Effector memory CD4-positive, alpha-beta T cell (primary cell): Measurements from ENCODE around the gene UBE2B.
"Not testable (repeated sequence)": the region's sequence is repeated elsewhere in the genome, so short reads cannot be mapped to it uniquely, and the experiment has no call there.

Experiments
- DNase-seq, 3 donors: peaks; one replicate each; pipeline ENCODE4 v3.0.0-alpha.2; 2020
- H3K27ac ChIP-seq: 2 replicates; pipeline ENCODE4 v1.7.0; 2013; ENCODE audit warnings: mild to moderate bottlenecking, low read length, moderate library complexity; ENCODE audit not compliant: insufficient read depth, poor library complexity, severe bottlenecking
- H3K27me3 ChIP-seq: replicated peaks from 2 replicates; pipeline ENCODE4 v1.7.0; 2013; ENCODE audit warnings: mild to moderate bottlenecking, low read length; ENCODE audit not compliant: insufficient read depth, control insufficient read depth, poor library complexity, severe bottlenecking
- H3K36me3 ChIP-seq: 2 replicates; pipeline ENCODE4 v1.7.0; 2013; ENCODE audit warnings: mild to moderate bottlenecking, low read length, moderate library complexity; ENCODE audit not compliant: control insufficient read depth, insufficient read depth
- H3K4me1 ChIP-seq: 2 replicates; pipeline ENCODE4 v1.7.0; 2013; ENCODE audit warnings: low read length, mild to moderate bottlenecking; ENCODE audit not compliant: control insufficient read depth, insufficient read depth, poor library complexity, severe bottlenecking
- H3K4me3 ChIP-seq: 2 replicates; pipeline ENCODE4 v1.7.0; 2013; ENCODE audit warnings: low read length, low read depth, mild to moderate bottlenecking; ENCODE audit not compliant: insufficient read depth, poor library complexity, severe bottlenecking
- H3K9me3 ChIP-seq: 2 replicates; pipeline ENCODE4 v1.7.0; 2013; ENCODE audit warnings: mild to moderate bottlenecking, low read length, moderate library complexity; ENCODE audit not compliant: control insufficient read depth

The UBE2B gene

DNA sequence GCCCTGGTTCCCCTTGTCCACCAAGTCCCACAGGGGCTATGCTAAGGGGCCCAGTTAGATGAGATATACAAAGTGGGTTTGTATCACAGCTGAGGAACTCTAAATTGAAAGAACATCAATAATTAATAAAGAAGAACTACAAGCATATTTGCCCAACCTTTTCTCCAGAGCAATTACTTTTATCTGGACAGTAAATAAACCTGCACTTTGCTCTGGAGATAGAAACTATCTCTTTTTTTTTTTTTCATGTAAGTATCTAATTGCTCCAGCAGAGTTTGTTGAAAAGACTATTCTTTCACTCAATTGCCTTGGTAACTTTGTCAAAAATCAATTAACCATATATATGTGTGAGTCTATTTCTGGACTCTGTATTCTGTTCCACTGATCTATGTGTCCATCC, 46.3 kb downstream of the UBE2B start:
- no peaks in the 10 kb centered on the region for H3K4me1 ChIP-seq
- no peaks in the 10 kb centered on the region for H3K9me3 ChIP-seq
- H3K27ac ChIP-seq: no peak overlapping the region
- H3K36me3 ChIP-seq: no peaks in the 10 kb centered on the region
- DNase-seq: no peak
- no peak overlapping the region for H3K4me3 ChIP-seq
- no peaks in the 10 kb centered on the region for H3K27me3 ChIP-seq

DNA sequence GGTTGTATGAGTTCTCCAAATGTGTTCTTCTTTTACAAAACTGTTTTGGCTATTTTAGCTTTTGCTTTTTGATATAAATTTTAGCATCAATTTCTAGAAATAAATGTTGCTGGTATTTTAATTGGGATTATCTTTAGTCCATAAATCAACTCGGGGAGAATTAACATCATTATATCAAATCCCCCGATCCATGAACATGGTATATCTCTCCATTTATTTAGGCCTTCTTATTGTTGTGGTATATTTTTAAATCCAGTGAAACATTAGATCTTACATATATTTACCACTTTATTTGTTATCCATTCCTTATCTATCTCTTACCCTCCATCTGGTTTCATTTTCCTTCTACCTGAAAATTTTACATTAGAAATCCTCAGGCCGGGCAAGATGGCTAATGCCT, 47.6 kb downstream of the UBE2B start:
- Histone ChIP-seq H3K27me3 (no peaks in the 10 kb centered on the region), H3K4me1 (no peaks in the 10 kb centered on the region), H3K9me3 (no peaks in the 10 kb centered on the region), H3K36me3 (no peaks in the 10 kb centered on the region), H3K27ac (no peak overlapping the region), H3K4me3 (no peak overlapping the region)
- no peak for DNase-seq

DNA sequence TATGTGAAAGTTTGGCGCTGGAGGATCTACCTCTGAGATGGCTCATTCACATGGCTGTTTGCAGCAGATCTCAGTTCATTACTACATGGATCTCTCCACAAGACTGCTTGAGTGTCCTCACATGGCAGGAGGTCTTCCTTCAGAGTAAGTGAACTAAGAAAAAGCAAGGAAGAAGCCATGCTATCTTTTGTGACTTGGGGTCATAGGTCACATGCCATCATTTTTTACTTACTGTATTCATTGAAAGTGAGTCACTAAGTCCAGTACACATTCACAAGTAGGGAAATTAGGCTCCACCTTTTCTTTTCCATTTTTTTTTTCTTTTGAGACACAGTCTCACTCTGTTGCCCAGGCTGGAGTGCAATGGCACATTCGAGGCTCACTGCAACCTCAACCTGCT, 49.0 kb downstream of the UBE2B start:
- H3K27me3 ChIP-seq: no peaks in the 10 kb centered on the region
- no peaks in the 10 kb centered on the region for H3K4me1 ChIP-seq
- DNase-seq: no peak
- no peaks in the 10 kb centered on the region for H3K36me3 ChIP-seq
- no peak overlapping the region for H3K4me3 ChIP-seq
- no peaks in the 10 kb centered on the region for H3K9me3 ChIP-seq
- no peak overlapping the region for H3K27ac ChIP-seq

DNA sequence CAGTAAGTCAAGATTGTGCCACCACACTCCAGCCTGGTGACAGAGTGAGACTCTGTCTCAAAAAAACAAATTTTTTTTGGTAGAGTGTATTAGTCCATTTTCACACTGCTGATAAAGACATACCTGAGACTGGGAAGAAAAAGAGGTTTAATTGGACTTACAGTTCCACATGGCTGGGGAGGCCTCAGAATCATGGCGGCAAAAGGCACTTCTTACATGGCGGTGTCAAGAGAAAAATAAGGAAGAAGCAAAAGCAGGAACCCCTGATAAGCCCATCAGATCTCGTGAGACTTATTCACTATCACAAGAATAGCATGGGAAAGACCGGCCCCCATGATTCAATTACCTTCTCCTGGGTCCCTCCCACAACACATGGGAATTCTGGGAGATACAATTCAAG, 49.7 kb downstream of the UBE2B start:
- not testable (repeated sequence) for H3K9me3 ChIP-seq, DNase-seq, H3K36me3 ChIP-seq

DNA sequence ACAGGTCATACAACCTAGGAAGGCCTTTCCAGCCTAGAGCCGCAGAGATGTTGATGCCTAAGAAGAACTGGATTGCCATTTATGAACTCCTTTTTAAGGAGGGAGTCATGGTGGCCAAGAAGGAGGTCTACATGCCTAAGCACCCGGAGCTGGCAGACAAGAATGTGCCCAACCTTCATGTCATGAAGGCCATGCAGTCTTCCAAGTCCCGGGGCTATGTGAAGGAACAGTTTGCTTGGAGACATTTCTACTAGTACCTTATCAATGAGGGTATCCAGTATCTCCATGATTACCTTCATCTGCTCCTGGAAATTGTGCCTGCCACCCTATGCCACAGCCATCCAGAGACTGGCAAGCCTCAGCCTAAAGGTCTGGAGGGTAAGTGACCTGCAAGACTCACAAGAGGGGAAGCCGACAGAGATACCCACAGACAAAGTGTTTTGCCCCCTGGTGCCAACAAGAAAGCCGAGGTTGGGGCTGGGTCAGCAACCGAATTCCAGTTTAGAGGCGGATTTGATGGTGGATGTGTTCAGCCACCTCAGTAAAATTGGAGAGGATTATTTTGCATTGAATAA, 51.5 kb downstream of the UBE2B start:
- H3K4me3 ChIP-seq: no peak overlapping the region
- no peaks in the 10 kb centered on the region for H3K4me1 ChIP-seq
- H3K27ac ChIP-seq: no peak overlapping the region
- H3K27me3 ChIP-seq: no peaks in the 10 kb centered on the region
- DNase-seq: no peak
- no peaks in the 10 kb centered on the region for H3K9me3 ChIP-seq
- H3K36me3 ChIP-seq: no peaks in the 10 kb centered on the region

More for the DNA sequence above, 49.7 kb downstream of the UBE2B start:
- not testable (repeated sequence) for H3K27ac ChIP-seq, H3K4me1 ChIP-seq, H3K27me3 ChIP-seq, H3K4me3 ChIP-seq

DNA sequence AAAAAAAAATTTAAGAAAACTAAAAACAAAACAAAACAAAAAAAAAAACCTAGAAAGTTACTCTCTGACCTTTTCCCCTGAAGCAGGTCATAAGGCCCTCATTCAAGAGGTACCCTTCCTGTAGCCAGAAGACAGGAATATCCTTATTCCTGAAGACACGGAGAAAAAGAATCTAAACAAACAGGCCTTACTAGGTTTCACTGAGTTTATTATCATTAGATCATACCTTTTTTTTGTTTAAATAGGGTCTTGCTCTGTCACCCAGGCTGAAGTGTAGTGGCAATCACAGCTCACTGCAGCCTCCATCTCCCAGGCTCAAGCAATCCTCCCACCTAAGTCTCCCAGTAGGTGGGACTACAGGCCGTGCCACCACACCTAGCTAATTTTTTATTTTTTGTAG, 52.0 kb downstream of the UBE2B start:
- no peak for DNase-seq
- Histone ChIP-seq H3K4me1 (no peaks in the 10 kb centered on the region), H3K4me3 (no peak overlapping the region), H3K27me3 (no peaks in the 10 kb centered on the region), H3K27ac (no peak overlapping the region), H3K9me3 (no peaks in the 10 kb centered on the region), H3K36me3 (no peaks in the 10 kb centered on the region)

DNA sequence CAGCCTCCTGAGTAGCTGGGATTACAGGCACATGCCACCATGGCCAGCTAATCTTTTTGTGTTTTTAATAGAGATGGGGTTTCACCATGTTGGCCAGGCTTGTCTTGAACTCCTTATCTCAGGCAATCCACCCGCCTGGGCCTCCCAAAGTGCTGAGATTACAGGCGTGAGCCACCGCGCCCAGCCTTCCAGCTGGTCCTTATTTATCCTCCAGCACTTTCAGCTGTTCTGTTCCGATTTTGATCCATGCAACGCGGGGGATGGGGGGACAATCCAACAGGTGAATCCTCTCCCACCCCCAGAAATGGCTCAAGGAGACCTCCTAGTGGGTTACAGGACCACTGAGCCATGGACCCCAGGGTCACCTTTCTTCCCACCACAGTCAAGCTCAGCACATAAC, 55.0 kb downstream of the UBE2B start:
- H3K4me1 ChIP-seq: no peaks in the 10 kb centered on the region
- H3K27ac ChIP-seq: no peak overlapping the region
- H3K27me3 ChIP-seq: no peaks in the 10 kb centered on the region
- H3K4me3 ChIP-seq: no peak overlapping the region
- H3K36me3 ChIP-seq: no peaks in the 10 kb centered on the region
- DNase-seq: no peak
- no peaks in the 10 kb centered on the region for H3K9me3 ChIP-seq

DNA sequence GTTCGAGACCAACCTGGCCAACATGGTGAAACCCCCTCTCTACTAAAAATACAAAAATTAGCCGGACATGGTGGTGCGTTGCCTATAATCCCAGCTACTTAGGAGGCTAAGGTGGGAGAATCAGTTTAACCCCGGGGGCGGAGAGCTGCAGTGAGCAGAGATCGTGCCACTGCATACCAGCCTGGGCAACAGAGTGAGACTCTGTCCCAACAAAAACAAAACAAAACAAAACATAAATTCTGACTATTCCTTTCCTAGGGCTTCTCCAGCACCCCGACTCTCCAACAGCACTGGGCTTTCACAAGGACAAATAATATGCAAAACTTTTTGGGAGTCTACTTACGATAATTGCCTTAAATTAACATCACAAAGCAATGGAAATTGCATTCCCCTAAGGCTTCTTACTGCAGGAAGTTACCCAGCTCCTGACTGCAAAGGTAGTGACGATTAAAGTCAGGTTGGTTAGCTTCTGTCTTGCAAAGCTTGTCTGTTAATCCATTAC, 56.2 kb downstream of the UBE2B start:
- Histone ChIP-seq H3K27ac (no peak overlapping the region), H3K4me3 (no peak overlapping the region), H3K4me1 (no peaks in the 10 kb centered on the region), H3K9me3 (no peaks in the 10 kb centered on the region), H3K27me3 (no peaks in the 10 kb centered on the region), H3K36me3 (no peaks in the 10 kb centered on the region)
- no peak for DNase-seq

DNA sequence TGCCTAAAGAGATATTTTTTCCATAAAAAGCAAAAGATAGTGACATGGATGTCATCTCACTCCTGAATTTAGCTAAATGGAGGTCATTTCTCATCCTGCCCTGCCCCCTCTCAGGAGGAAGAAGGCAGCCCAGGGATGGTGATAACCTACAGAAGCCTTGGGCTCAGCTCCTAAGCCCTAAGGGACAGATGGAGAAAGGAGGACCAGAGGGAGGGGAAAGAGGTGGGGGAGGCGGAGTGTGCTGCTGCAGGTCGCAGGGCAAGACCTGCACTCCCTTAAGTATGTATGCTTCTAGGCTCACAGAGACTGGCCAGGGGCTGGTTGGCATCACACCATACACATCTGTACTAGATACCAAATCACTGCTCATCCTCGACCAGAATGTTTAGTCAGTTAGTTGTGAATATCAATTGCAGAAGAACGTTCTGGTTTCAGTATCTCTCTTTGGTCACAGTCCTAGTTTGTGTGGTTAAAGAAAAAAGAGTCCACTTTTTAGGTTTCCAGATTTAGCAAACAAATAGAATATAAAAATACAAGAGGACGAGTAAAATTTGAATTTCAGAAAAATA, 58.7 kb downstream of the UBE2B start:
- Histone ChIP-seq H3K4me3 (no peak overlapping the region), H3K27ac (no peak overlapping the region), H3K4me1 (no peaks in the 10 kb centered on the region), H3K9me3 (no peaks in the 10 kb centered on the region), H3K27me3 (no peaks in the 10 kb centered on the region), H3K36me3 (no peaks in the 10 kb centered on the region)
- no peak for DNase-seq

DNA sequence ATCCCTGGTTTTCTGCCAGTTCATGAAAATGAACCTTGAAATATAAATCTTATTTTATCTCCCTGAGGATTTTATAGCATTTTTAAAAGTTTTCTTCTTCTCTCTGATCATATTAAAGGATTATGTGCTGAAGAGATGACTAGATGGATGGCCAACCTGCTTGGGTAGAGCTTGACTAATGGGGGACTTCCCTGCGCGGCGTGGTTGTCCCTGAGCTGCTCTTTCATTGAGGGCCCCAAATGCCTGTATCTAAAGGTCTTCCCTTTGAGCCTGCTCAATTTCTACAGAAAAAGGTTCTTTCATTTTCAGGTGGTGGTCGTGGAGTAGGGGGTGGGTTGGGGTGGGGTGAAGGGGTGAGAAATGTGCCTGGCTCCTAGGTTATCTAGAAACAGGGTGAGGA, 60.8 kb downstream of the UBE2B start:
- no peak for DNase-seq
- Histone ChIP-seq H3K4me1 (peaks cover 6% of the 10 kb centered on the region), H3K4me3 (no peak overlapping the region), H3K9me3 (no peaks in the 10 kb centered on the region), H3K36me3 (no peaks in the 10 kb centered on the region), H3K27me3 (no peaks in the 10 kb centered on the region), H3K27ac (no peak overlapping the region)
